Endothelial cell of umbilical vein (primary cell): ENCODE data around the gene BMPR1A. TPM values are rescaled to one million over a fixed set of nuclear protein-coding genes. Genes with fewer than 3 reads are reported as not detected.

Experiments
- BruUV-seq: library from RNA; stranded (reverse); fragments of 400-500 nt; replicated peaks from 2 replicates; lab custom pipeline; 2021; lab: Mats Ljungman, UMichigan
- CTCF ChIA-PET: fragments of 300-600, 350-600 bp; sonication (Branson Sonifier 250); formaldehyde crosslinking; loops from one replicate; lab custom pipeline; 2021; ENCODE audit warnings: antibody characterized with exemption, inconsistent platforms; lab: Charles Lee
- POLR2A ChIA-PET: fragments of 300-600, 350-600 bp; sonication (Branson Sonifier 250); formaldehyde crosslinking; loops from one replicate; lab custom pipeline; 2021; ENCODE audit warnings: antibody characterized with exemption, inconsistent platforms; lab: Charles Lee
- DNase-seq: peaks from one replicate; pipeline ENCODE4 v3.0.0-alpha.2; 2011; ENCODE audit warnings: low read depth, low spot score
- FAIRE-seq: peaks from 2 replicates; lab custom pipeline; 2011; peaks lifted over from hg19 to GRCh38; lab: Jason Lieb, UNC
- H2AFZ ChIP-seq: 2 replicates; pipeline ENCODE4 v1.6.0; 2012; ENCODE audit warnings: low read depth, low read length, control low read depth, inconsistent platforms
- H3K27ac ChIP-seq: 2 replicates; pipeline ENCODE4 v1.5.1; 2011; ENCODE audit warnings: low read depth, mild to moderate bottlenecking, control low read depth, low read length, moderate library complexity; ENCODE audit not compliant: insufficient read depth
- H3K27me3 ChIP-seq, 2 experiments: 2 replicates each; pipeline versions ENCODE4 v1.6.0 to v1.6.1; 2011; ENCODE audit warnings: low read length in 2 of 2, mixed read lengths in 1 of 2; ENCODE audit not compliant: control insufficient read depth in 2 of 2, insufficient read depth in 2 of 2
- H3K36me3 ChIP-seq, 2 experiments: 2 replicates in 1 of 2; 3 replicates in 1 of 2; pipeline ENCODE4 v1.5.1; 2011; ENCODE audit warnings: low read length in 2 of 2, mild to moderate bottlenecking in 1 of 2, moderate library complexity in 1 of 2; ENCODE audit not compliant: control insufficient read depth in 2 of 2, insufficient read depth in 2 of 2; ENCODE audit errors: extremely low read depth in 1 of 2
- H3K4me1 ChIP-seq: 3 replicates; pipeline ENCODE4 v1.5.1; 2011; ENCODE audit warnings: mild to moderate bottlenecking, low read length; ENCODE audit not compliant: control insufficient read depth, insufficient read depth; ENCODE audit errors: extremely low read depth
- H3K4me2 ChIP-seq: 2 replicates; pipeline ENCODE4 v1.6.1; 2011; ENCODE audit warnings: low read length, control low read depth, mixed read lengths; ENCODE audit not compliant: insufficient read depth
- H3K4me3 ChIP-seq, 3 experiments: fragments of 200-600 bp in 1 of 3; sonication (generic), shearing (Covaris generic) in 1 of 3; replicated peaks in 1 of 3; 2 replicates each; pipeline ENCODE4 v1.5.1; 2011 to 2016; ENCODE audit warnings: control low read depth in 3 of 3, low read length in 3 of 3, mild to moderate bottlenecking in 2 of 3, inconsistent platforms in 1 of 3, low read depth in 1 of 3, moderate library complexity in 1 of 3; ENCODE audit not compliant: insufficient read depth in 1 of 3
- H3K79me2 ChIP-seq: 2 replicates; pipeline ENCODE4 v1.6.0; 2012; ENCODE audit warnings: low read length, inconsistent platforms; ENCODE audit not compliant: control insufficient read depth, insufficient read depth
- H3K9ac ChIP-seq: replicated peaks from 2 replicates; pipeline ENCODE3; 2011; ENCODE audit warnings: low read length, control low read depth; ENCODE audit not compliant: insufficient read depth; ENCODE audit errors: extremely low read depth
- H3K9me1 ChIP-seq: replicated peaks from 3 replicates; pipeline ENCODE4 v1.6.0; 2011; ENCODE audit warnings: mild to moderate bottlenecking, low read length; ENCODE audit not compliant: control insufficient read depth, insufficient read depth; ENCODE audit errors: extremely low read depth
- H3K9me3 ChIP-seq: replicated peaks from 2 replicates; pipeline ENCODE4 v1.5.1; 2012; ENCODE audit warnings: low read length, inconsistent platforms; ENCODE audit not compliant: control insufficient read depth, insufficient read depth
- H4K20me1 ChIP-seq: replicated peaks from 2 replicates; pipeline ENCODE3; 2011; ENCODE audit warnings: mild to moderate bottlenecking, low read length; ENCODE audit not compliant: control insufficient read depth, insufficient read depth; ENCODE audit errors: extremely low read depth
- EZH2 ChIP-seq: IDR thresholded peaks from 2 replicates; pipeline ENCODE4 v1.6.1; 2012; ENCODE audit warnings: borderline replicate concordance, low read depth, mild to moderate bottlenecking, moderate library complexity, low read length, inconsistent platforms; ENCODE audit not compliant: severe bottlenecking
- FOS ChIP-seq: IDR thresholded peaks from 2 replicates; pipeline ENCODE4 v1.6.1; 2011; ENCODE audit warnings: mild to moderate bottlenecking, low read length, moderate library complexity, borderline replicate concordance; ENCODE audit not compliant: insufficient read depth
- GATA2 ChIP-seq: IDR thresholded peaks from 2 replicates; pipeline ENCODE4 v1.7.0; 2011; ENCODE audit warnings: low read depth, mild to moderate bottlenecking, moderate library complexity, mixed read lengths, low read length; ENCODE audit not compliant: insufficient read length, insufficient read depth
- JUN ChIP-seq: IDR thresholded peaks from 2 replicates; pipeline ENCODE4 v1.6.1; 2011; ENCODE audit warnings: borderline replicate concordance, low read depth; ENCODE audit not compliant: insufficient read length, insufficient read depth
- MAX ChIP-seq: IDR thresholded peaks from 2 replicates; pipeline ENCODE4 v1.6.1; 2011; ENCODE audit not compliant: insufficient read depth, insufficient read length
- MYC ChIP-seq: IDR thresholded peaks from one replicate; pipeline ENCODE4 v1.6.1; 2011; ENCODE audit warnings: mild to moderate bottlenecking, low read depth, low read length
- POLR2A ChIP-seq: IDR thresholded peaks from 2 replicates; pipeline ENCODE4 v1.6.1; 2012; ENCODE audit warnings: low read depth, mild to moderate bottlenecking, control low read depth, low read length
- POLR2AphosphoS5 ChIP-seq: IDR thresholded peaks from 2 replicates; pipeline ENCODE4 v1.6.1; 2012; ENCODE audit warnings: low read depth, mild to moderate bottlenecking, control low read depth, low read length, moderate library complexity; ENCODE audit not compliant: insufficient read depth
- dilution Hi-C: fragments of 300-500 bp; cut with MboI; formaldehyde crosslinking; loops from one replicate; pipeline ENCODE4 v1.15.0; 2019; ENCODE audit warnings: low sequenced_read_pairs; ENCODE audit not compliant: extremely low pct_ligation_motif_present
- intact Hi-C: fragments of 100-400 bp; cut with micrococcal nuclease; formaldehyde crosslinking; loops from one replicate; pipeline ENCODE4 v1.10.0; 2022
- polyA plus RNA-seq, 4 experiments: library from polyadenylated mRNA; depleted of rRNA in 3 of 4; stranded (reverse) in 3 of 4; unstranded in 1 of 4; fragments of >200 nt; gene quantifications; 2 replicates each; pipeline versions ENCODE4 v1.2.1 to v1.2.3, GENCODE V29; 2011 to 2012; ENCODE audit warnings: missing spikeins in 1 of 4
- total RNA-seq: library from RNA; stranded (reverse); gene quantifications from 2 replicates; pipeline ENCODE4 v1.2.3, GENCODE V29; 2021
- TF ChIP-seq, protein P1 (sequence below), 2 donors: IDR thresholded peaks; 1 replicate in 1 of 2; 2 replicates in 1 of 2; pipeline ENCODE4 v1.5.1; 2011; ENCODE audit warnings: low read length in 2 of 2, mild to moderate bottlenecking in 2 of 2, moderate library complexity in 2 of 2, control low read depth in 1 of 2, inconsistent platforms in 1 of 2, low read depth in 1 of 2; ENCODE audit not compliant: insufficient read depth in 1 of 2; ENCODE audit errors: extremely low read depth in 1 of 2

BMPR1A gene
- total and polyA plus RNA-seq, 2 donors (not counting 3 experiments of a cell fraction or from before 2014, with no cell fraction given): not detected

DNA sequence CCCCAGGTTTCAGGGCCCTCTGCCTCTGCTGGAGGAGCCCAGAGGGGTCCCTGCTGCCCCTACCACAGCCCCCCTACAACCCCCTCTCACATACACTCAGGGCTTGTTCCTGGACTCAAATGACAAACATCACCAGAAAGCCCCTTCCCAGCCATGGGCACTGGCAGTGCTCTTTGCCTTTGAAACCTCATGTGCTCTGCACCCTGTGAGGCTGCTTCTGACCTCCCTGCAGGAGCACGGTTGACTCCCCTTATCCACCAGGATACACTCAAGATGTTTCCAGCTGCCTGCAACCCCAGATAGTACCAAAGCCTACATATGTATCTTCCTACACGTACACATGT lies 208.4 kb downstream of the BMPR1A start:
- H3K27ac ChIP-seq: no peak overlapping the region
- dilution Hi-C loops: no loop called here
- intact Hi-C loops: no loop called here
- TF ChIP-seq FOS (no peak), EZH2 (no peak), POLR2A (no peak), JUN (no peak), MYC (no peak), MAX (no peak), POLR2AphosphoS5 (no peak), GATA2 (no peak)
- TF ChIP-seq, protein P1, sequence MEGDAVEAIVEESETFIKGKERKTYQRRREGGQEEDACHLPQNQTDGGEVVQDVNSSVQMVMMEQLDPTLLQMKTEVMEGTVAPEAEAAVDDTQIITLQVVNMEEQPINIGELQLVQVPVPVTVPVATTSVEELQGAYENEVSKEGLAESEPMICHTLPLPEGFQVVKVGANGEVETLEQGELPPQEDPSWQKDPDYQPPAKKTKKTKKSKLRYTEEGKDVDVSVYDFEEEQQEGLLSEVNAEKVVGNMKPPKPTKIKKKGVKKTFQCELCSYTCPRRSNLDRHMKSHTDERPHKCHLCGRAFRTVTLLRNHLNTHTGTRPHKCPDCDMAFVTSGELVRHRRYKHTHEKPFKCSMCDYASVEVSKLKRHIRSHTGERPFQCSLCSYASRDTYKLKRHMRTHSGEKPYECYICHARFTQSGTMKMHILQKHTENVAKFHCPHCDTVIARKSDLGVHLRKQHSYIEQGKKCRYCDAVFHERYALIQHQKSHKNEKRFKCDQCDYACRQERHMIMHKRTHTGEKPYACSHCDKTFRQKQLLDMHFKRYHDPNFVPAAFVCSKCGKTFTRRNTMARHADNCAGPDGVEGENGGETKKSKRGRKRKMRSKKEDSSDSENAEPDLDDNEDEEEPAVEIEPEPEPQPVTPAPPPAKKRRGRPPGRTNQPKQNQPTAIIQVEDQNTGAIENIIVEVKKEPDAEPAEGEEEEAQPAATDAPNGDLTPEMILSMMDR (IDR thresholded peaks at IDR 0.05; ENCODE audit: extremely low read depth in 1 of 2, insufficient read depth in 1 of 2, low read depth in 1 of 2, low read length in 2 of 2): no peak
- DNase-seq (no peak), FAIRE-seq (no peak)
- no peak overlapping the region for H2AFZ ChIP-seq
- H3K4me1 ChIP-seq: peaks cover 45% of the 10 kb centered on the region
- H3K9ac ChIP-seq: no peak overlapping the region
- H3K9me3 ChIP-seq: no peaks in the 10 kb centered on the region
- no peaks in the 10 kb centered on the region for H4K20me1 ChIP-seq
- H3K9me1 ChIP-seq: no peaks in the 10 kb centered on the region
- H3K79me2 ChIP-seq: no peaks in the 10 kb centered on the region
- no peaks in the 10 kb centered on the region for H3K27me3 ChIP-seq
- ChIA-PET CTCF (interaction anchor here (0.5 to 8.5 kb wide), 4 partner anchors 8 to 61 kb away, joined by 3 to 189 read pairs (median 58); partner anchors contain the start of genes MMRN2 and SNCG), POLR2A (no interaction called here)
- H3K4me2 ChIP-seq: no peak overlapping the region
- H3K4me3 ChIP-seq: no peak overlapping the region
- H3K36me3 ChIP-seq: no peaks in the 10 kb centered on the region
- no TSS peak for BruUV-seq
